H1 (cell line): ENCODE data around the gene MIXL1.

Experiments
- BCL11A ChIP-seq, 2 experiments: IDR thresholded peaks; one replicate each; pipeline ENCODE4 v1.6.1; 2011; ENCODE audit warnings: low read depth in 2 of 2, low read length in 2 of 2, mild to moderate bottlenecking in 2 of 2
- EZH2 ChIP-seq: fragments of 200-600 bp; sonication (generic); IDR thresholded peaks from 2 replicates; pipeline ENCODE4 v1.7.1; 2012; ENCODE audit warnings: low read depth, mild to moderate bottlenecking, moderate library complexity, low read length, inconsistent platforms; ENCODE audit not compliant: severe bottlenecking
- HDAC6 ChIP-seq: IDR thresholded peaks from one replicate; pipeline ENCODE4 v1.7.1; 2012; ENCODE audit warnings: low read depth, mild to moderate bottlenecking, inconsistent platforms, low read length, moderate library complexity
- SIN3A ChIP-seq, 2 experiments: IDR thresholded peaks in 1 of 2; conservative IDR thresholded peaks in 1 of 2; 2 replicates each; pipeline ENCODE4 v1.6.1; 2011 to 2012; ENCODE audit warnings: low read length in 2 of 2, improper control_type of control experiment in 1 of 2, low read depth in 1 of 2, mild to moderate bottlenecking in 1 of 2
- TF ChIP-seq, protein P1 (sequence below), 3 experiments: IDR thresholded peaks; 1 replicate in 2 of 3; 2 replicates in 1 of 3; pipeline versions ENCODE4 v1.5.1 to v1.6.1; 2011; ENCODE audit warnings: low read length in 3 of 3, mild to moderate bottlenecking in 3 of 3, inconsistent platforms in 2 of 3, low read depth in 1 of 3, moderate library complexity in 1 of 3; ENCODE audit not compliant: insufficient read depth in 1 of 3; ENCODE audit errors: control extremely low read depth in 1 of 3

- no peak for TF ChIP-seq EZH2
- TF ChIP-seq SIN3A (conservative IDR thresholded peaks at IDR 0.05 in 1 of 2, IDR thresholded peaks at IDR 0.05 in 1 of 2; ENCODE audit: low read depth in 1 of 2, low read length in 2 of 2) = no peak
- TF ChIP-seq, protein P1, sequence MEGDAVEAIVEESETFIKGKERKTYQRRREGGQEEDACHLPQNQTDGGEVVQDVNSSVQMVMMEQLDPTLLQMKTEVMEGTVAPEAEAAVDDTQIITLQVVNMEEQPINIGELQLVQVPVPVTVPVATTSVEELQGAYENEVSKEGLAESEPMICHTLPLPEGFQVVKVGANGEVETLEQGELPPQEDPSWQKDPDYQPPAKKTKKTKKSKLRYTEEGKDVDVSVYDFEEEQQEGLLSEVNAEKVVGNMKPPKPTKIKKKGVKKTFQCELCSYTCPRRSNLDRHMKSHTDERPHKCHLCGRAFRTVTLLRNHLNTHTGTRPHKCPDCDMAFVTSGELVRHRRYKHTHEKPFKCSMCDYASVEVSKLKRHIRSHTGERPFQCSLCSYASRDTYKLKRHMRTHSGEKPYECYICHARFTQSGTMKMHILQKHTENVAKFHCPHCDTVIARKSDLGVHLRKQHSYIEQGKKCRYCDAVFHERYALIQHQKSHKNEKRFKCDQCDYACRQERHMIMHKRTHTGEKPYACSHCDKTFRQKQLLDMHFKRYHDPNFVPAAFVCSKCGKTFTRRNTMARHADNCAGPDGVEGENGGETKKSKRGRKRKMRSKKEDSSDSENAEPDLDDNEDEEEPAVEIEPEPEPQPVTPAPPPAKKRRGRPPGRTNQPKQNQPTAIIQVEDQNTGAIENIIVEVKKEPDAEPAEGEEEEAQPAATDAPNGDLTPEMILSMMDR (IDR thresholded peaks at IDR 0.05; ENCODE audit: control extremely low read depth in 1 of 3, insufficient read depth in 1 of 3, low read depth in 1 of 3, low read length in 3 of 3) = no peak
- TF ChIP-seq HDAC6 = no peak
- TF ChIP-seq BCL11A (IDR thresholded peaks at IDR 0.05; ENCODE audit: low read depth in 2 of 2, low read length in 2 of 2) = no peak
Measured at GRCh38 chr1:226236826-226237225, 13.4 kb downstream of the MIXL1 start.
